ENCODE results near the gene PCED1B. TPM values are rescaled to one million over a fixed set of nuclear protein-coding genes. Genes with fewer than 3 reads are reported as not detected.
A peak's percentile ranks its signal among the peaks of the same experiment; 100 is the strongest.

Gene PCED1B
- total RNA-seq, 1 experiment from 2014 or later: 3.3 TPM

DNA sequence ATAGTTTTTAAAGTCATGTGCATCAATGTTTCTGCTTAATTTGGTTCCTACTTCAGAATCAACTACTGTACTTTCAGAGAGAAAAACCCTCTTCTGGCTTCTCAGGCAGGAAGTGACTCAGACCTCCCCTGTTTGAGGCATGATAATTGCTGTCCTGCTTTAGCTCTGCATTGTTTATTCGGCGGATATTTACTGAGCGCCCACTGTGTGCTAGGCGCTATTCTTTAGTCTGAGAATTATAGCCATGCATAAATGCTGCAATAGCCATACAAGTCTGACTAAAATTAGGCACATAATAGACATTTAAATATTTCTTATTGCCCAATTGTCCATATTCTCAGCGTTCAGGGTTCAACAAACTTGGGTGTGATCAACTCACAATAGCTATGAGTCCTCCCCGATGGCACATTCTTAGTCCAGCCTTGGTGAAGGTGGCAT, 6.4 kb downstream of the PCED1B start:
- no peaks in the 10 kb centered on the region; the same call in 1 of the 2 replicates for H3K27me3 Mint-ChIP-seq (ENCODE audit: low read depth)
- no peak overlapping the region for H3K14ac ChIP-seq (ENCODE audit: insufficient read depth, low read length)
- H3K9ac ChIP-seq (ENCODE audit: extremely low read depth, insufficient read length, low read length): no peak overlapping the region
- no CpG with 5 or more reads among the region's 6 CpGs for WGBS (ENCODE audit: extremely low coverage, insufficient read length, low lambda C conversion rate)
- no peak overlapping the region for H2BK12ac ChIP-seq (ENCODE audit: insufficient read length, low read depth, low read length)
- DNase-seq: peak; percentile 51
- H3K79me2 ChIP-seq (ENCODE audit: insufficient read depth, low read length): no peaks in the 10 kb centered on the region
- peak overlapping the region in 1 of 3 experiments; percentile 86; a peak in 2 of 7 replicates for H3K27ac Mint-ChIP-seq
- H2BK5ac ChIP-seq (ENCODE audit: insufficient read length, low read length): no peak overlapping the region
- no peak overlapping the region for H3K4me2 ChIP-seq (ENCODE audit: insufficient read depth, insufficient read length, low read length)
- TF ChIP-seq, protein P1, sequence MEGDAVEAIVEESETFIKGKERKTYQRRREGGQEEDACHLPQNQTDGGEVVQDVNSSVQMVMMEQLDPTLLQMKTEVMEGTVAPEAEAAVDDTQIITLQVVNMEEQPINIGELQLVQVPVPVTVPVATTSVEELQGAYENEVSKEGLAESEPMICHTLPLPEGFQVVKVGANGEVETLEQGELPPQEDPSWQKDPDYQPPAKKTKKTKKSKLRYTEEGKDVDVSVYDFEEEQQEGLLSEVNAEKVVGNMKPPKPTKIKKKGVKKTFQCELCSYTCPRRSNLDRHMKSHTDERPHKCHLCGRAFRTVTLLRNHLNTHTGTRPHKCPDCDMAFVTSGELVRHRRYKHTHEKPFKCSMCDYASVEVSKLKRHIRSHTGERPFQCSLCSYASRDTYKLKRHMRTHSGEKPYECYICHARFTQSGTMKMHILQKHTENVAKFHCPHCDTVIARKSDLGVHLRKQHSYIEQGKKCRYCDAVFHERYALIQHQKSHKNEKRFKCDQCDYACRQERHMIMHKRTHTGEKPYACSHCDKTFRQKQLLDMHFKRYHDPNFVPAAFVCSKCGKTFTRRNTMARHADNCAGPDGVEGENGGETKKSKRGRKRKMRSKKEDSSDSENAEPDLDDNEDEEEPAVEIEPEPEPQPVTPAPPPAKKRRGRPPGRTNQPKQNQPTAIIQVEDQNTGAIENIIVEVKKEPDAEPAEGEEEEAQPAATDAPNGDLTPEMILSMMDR (conservative IDR thresholded peaks at IDR 0.05): no peak
- no peak overlapping the region for H4K91ac ChIP-seq (ENCODE audit: insufficient read length, low read depth, low read length)
- H3K18ac ChIP-seq (ENCODE audit: insufficient read length, low read depth, low read length): no peak overlapping the region
- no peaks in the 10 kb centered on the region; the same call in 1 of the 2 replicates for H3K4me1 ChIP-seq (ENCODE audit: insufficient read depth, low read length)
- H3K27ac ChIP-seq (ENCODE audit: insufficient read length, low read depth, low read length): no peak overlapping the region
- H4K5ac ChIP-seq (ENCODE audit: insufficient read length, low read depth, low read length): no peak overlapping the region
- H3K79me1 ChIP-seq (ENCODE audit: insufficient read depth, low read depth, low read length, poor library complexity, severe bottlenecking): no peaks in the 10 kb centered on the region
- H3K23ac ChIP-seq (ENCODE audit: insufficient read length, low read depth, low read length): no peak overlapping the region
- H3K36me3 Mint-ChIP-seq (ENCODE audit: insufficient read depth in 1 of 3, low read depth in 3 of 3): no peaks in the 10 kb centered on the region; a peak in 1 of 7 replicates
- no peak overlapping the region for H2AFZ ChIP-seq (ENCODE audit: low read length)
- H3K56ac ChIP-seq (ENCODE audit: insufficient read length, low read depth, low read length): no peak overlapping the region
- no peak overlapping the region for H3K4ac ChIP-seq (ENCODE audit: low read depth, low read length)
- H3K9me3 ChIP-seq (ENCODE audit: control insufficient read depth, low read depth, low read length): no peaks in the 10 kb centered on the region
- no peak overlapping the region for H3T11ph ChIP-seq (ENCODE audit: low read length)
- no peaks in the 10 kb centered on the region for H3K9me3 Mint-ChIP-seq
- no peaks in the 10 kb centered on the region for H4K20me1 ChIP-seq (ENCODE audit: control insufficient read depth, insufficient read depth, insufficient read length)
- no peak overlapping the region for H2BK20ac ChIP-seq (ENCODE audit: low read depth, low read length, poor library complexity, severe bottlenecking)
- H4K8ac ChIP-seq (replicated peaks; ENCODE audit: insufficient read length, low read depth, low read length): no peak overlapping the region
- H3K4me3 Mint-ChIP-seq: no peak overlapping the region
- no peaks in the 10 kb centered on the region for H3K23me2 ChIP-seq (ENCODE audit: insufficient read length, low read depth, low read length, poor library complexity, severe bottlenecking)
- H2BK120ac ChIP-seq (ENCODE audit: low read depth, low read length, poor library complexity, severe bottlenecking): no peak overlapping the region
- no peak overlapping the region for H2AK5ac ChIP-seq (ENCODE audit: insufficient read length, low read length)
- no peaks in the 10 kb centered on the region for H3K27me3 ChIP-seq (ENCODE audit: insufficient read depth, low read length)
- H3K4me1 Mint-ChIP-seq: peaks cover 22 to 55% of the 10 kb centered on the region in 2 experiments
- H2BK15ac ChIP-seq (ENCODE audit: low read depth, low read length): no peak overlapping the region
